ENCODE data around the gene NIPA2. TPM values are rescaled to one million over a fixed set of nuclear protein-coding genes. Genes with fewer than 3 reads are reported as not detected.

The NIPA2 gene
- total RNA-seq, 1 donor from 2014 or later: 19.2 TPM

GRCh38 chr15:22915866-22916515, 77.5 kb downstream of the NIPA2 start:
- DNase-seq: no peak
- no peak for ATAC-seq (ENCODE audit: poor library complexity)
- intact Hi-C loops (cut with DNase I): loop anchor here (10.0 kb wide), 1 partner anchor 61 kb away; no protein-coding TSS in a partner anchor

GRCh38 chr15:22916606-22917350, 78.3 kb downstream of the NIPA2 start:
- intact Hi-C loops (cut with DNase I): loop anchor here (10.0 kb wide), 1 partner anchor 62 kb away; no protein-coding TSS in a partner anchor
- ATAC-seq (ENCODE audit: poor library complexity): no peak
- DNase-seq: no peak

GRCh38 chr15:22917556-22917955, 79.1 kb downstream of the NIPA2 start:
- intact Hi-C loops (cut with DNase I): loop anchor here (10.0 kb wide), 1 partner anchor 63 kb away; no protein-coding TSS in a partner anchor
- DNase-seq: no peak
- ATAC-seq (ENCODE audit: poor library complexity): no peak

Other genes with a start within 250 kb of the NIPA2 start
- gene NIPA1, start 52.0 kb upstream of the NIPA2 start, total RNA-seq: 5.0 TPM
- 28.8 TPM for gene CYFIP1, start 141.7 kb downstream of the NIPA2 start, total RNA-seq
- 11.3 TPM for gene TUBGCP5, start 200.9 kb downstream of the NIPA2 start, total RNA-seq

Data from Right ventricle myocardium superior (tissue), 1 donor.